NK-92 (cell line): Measurements from ENCODE around the gene FDXR.

Experiments used
- DNase-seq: peaks from one replicate; lab custom pipeline; 2025; ENCODE audit not compliant: unreplicated experiment; lab: John Stamatoyannopoulos, UW

FDXR gene

GRCh38 chr17:74859459-74860228 lies 13.2 kb downstream of the FDXR start, which contains the start of gene GRIN2C:
Gene GRIN2C, minus strand, starts transcription at chr17:74859885. Its CDS starts 4,793 bp downstream, at chr17:74855092.
- no peak for DNase-seq

GRCh38 chr17:74858672-74859458 lies 13.9 kb downstream of the FDXR start:
- no peak for DNase-seq

- no peak for DNase-seq
These were observed 15.6 kb downstream of the FDXR start for GRCh38 chr17:74857191-74857590.

- DNase-seq: no peak
These were observed 16.7 kb downstream of the FDXR start for GRCh38 chr17:74856112-74856511.

GRCh38 chr17:74855323-74855722 lies 17.5 kb downstream of the FDXR start:
- no peak for DNase-seq

- no peak for DNase-seq
These were observed 18.0 kb downstream of the FDXR start for GRCh38 chr17:74854792-74855191.

GRCh38 chr17:74853669-74854068 lies 19.1 kb downstream of the FDXR start:
- DNase-seq: no peak

GRCh38 chr17:74853048-74853397 lies 19.8 kb downstream of the FDXR start:
- DNase-seq: no peak

GRCh38 chr17:74852237-74853047 lies 20.4 kb downstream of the FDXR start:
- DNase-seq: no peak

GRCh38 chr17:74851612-74852236 lies 21.1 kb downstream of the FDXR start:
- DNase-seq: no peak

GRCh38 chr17:74850914-74851313 lies 21.9 kb downstream of the FDXR start:
- no peak for DNase-seq

- DNase-seq: no peak
These were observed 22.5 kb downstream of the FDXR start for GRCh38 chr17:74850310-74850709.

- no peak for DNase-seq
These were observed 24.0 kb downstream of the FDXR start for GRCh38 chr17:74848656-74849399.

- DNase-seq: no peak
These were observed 26.2 kb downstream of the FDXR start for GRCh38 chr17:74846621-74847020.

GRCh38 chr17:74843352-74843627 lies 29.5 kb downstream of the FDXR start:
- DNase-seq: no peak

- no peak for DNase-seq
These were observed 30.0 kb downstream of the FDXR start for GRCh38 chr17:74842599-74843351.

- no peak for DNase-seq
These were observed 30.6 kb downstream of the FDXR start for GRCh38 chr17:74842146-74842598.

- no peak for DNase-seq
These were observed 31.7 kb downstream of the FDXR start for GRCh38 chr17:74840989-74841666.
